ENCODE data around the gene MFRP.

The MFRP gene

GRCh38 chr11:119318240-119319135, 28.0 kb downstream of the MFRP start:
- no peak for DNase-seq (ENCODE audit: low read depth in 2 of 2)

GRCh38 chr11:119317592-119318239, 28.8 kb downstream of the MFRP start:
- DNase-seq (ENCODE audit: low read depth in 2 of 2) = no peak

- DNase-seq (ENCODE audit: low read depth in 2 of 2) = no peak
Observed at GRCh38 chr11:119316729-119317591, 29.5 kb downstream of the MFRP start, which contains the start of gene MCAM. Gene MCAM, minus strand, starts transcription at chr11:119317130. Its CDS starts 29 bp downstream, at chr11:119317101.

- DNase-seq (ENCODE audit: low read depth in 2 of 2) = no peak
Observed at GRCh38 chr11:119316016-119316728, 30.3 kb downstream of the MFRP start.

- DNase-seq (ENCODE audit: low read depth in 2 of 2) = peak; percentile 46 to 50
Observed at GRCh38 chr11:119315131-119316015, 31.1 kb downstream of the MFRP start.

- no peak for DNase-seq (ENCODE audit: low read depth in 2 of 2)
Observed at GRCh38 chr11:119314726-119315125, 31.8 kb downstream of the MFRP start.

GRCh38 chr11:119310682-119311052, 35.8 kb downstream of the MFRP start:
- no peak for DNase-seq (ENCODE audit: low read depth in 2 of 2)

GRCh38 chr11:119309953-119310681, 36.4 kb downstream of the MFRP start:
- no peak for DNase-seq (ENCODE audit: low read depth in 2 of 2)

GRCh38 chr11:119309411-119309810, 37.1 kb downstream of the MFRP start:
- no peak for DNase-seq (ENCODE audit: low read depth in 2 of 2)

GRCh38 chr11:119307974-119308373, 38.5 kb downstream of the MFRP start:
- no peak for DNase-seq (ENCODE audit: low read depth in 2 of 2)

- DNase-seq (ENCODE audit: low read depth in 2 of 2) = no peak
Observed at GRCh38 chr11:119307219-119307618, 39.3 kb downstream of the MFRP start.

- DNase-seq (ENCODE audit: low read depth in 2 of 2) = peak in 1 of 2 donors; percentile 26
Observed at GRCh38 chr11:119306373-119306890, 40.1 kb downstream of the MFRP start.

- DNase-seq (ENCODE audit: low read depth in 2 of 2) = no peak
Observed at GRCh38 chr11:119305556-119306372, 40.7 kb downstream of the MFRP start.

GRCh38 chr11:119303227-119303718, 43.2 kb downstream of the MFRP start:
- DNase-seq (ENCODE audit: low read depth in 2 of 2) = no peak

- DNase-seq (ENCODE audit: low read depth in 2 of 2) = no peak
Observed at GRCh38 chr11:119300198-119300964, 46.1 kb downstream of the MFRP start.

GRCh38 chr11:119299416-119299815, 47.1 kb downstream of the MFRP start:
- no peak for DNase-seq (ENCODE audit: low read depth in 2 of 2)

GRCh38 chr11:119298726-119299125, 47.8 kb downstream of the MFRP start:
- DNase-seq (ENCODE audit: low read depth in 2 of 2) = no peak

GRCh38 chr11:119297938-119298337, 48.6 kb downstream of the MFRP start:
- no peak for DNase-seq (ENCODE audit: low read depth in 2 of 2)
